ENCODE measurements around the gene C6orf132.

The C6orf132 gene

DNA sequence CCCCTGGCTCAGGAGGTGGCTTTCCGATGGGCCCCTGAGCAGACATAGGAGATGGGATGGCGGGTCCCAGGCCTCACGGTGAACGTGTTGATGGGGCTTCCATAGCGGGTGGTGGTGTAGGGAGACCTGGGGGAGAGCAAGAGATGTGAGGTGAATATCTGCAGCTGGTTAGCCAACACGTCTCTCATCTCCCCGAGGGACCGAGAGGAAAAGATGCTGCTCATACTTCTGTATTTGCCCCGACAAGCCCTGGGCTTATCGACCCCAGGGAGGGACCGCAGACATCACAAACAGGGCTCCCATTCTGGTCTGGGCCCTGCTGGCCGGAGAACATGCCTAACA is 38.7 kb downstream of the C6orf132 start:
- no peak for DNase-seq

DNA sequence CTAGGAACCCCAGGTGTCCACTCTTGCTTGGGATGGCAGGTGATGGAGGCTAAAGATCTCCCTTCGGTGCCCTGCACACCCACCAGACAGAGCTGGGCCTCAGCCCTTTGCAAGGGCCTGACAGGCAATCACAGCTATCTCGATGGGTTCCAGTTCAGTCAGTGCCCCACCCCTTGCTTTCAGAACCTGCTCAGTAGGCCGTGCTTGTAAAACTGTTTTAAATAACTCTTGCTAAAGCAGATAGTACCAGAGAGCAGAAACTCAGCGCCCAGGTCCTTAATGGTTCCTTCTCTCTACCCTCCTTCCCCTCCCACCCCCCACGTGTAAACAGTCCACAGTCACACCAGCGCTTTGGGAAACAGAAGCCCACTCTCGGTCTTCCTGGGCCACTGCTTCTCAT is 39.2 kb downstream of the C6orf132 start:
- no peak for DNase-seq

DNA sequence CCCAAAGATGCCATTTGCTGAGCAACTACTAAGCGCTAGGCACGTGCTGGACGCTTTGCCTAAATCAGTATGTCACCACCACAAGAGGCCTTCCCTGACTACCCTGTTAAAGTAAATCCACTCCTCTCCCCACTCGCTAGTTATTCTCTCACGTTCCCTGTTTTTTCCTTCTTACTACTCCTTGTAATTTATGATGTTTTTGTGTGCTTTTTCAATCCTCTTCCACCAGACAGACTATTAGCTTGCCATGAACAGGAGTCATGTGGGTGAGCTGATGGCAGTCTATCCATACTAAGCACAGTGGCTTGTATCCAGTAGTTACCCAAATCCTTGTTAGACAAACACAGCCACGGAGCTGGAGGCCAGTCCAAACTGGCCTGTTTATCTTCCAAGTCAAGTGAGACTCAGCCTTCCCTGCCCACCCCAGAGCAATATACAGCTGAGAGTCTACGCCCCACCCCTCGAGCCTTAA is 41.2 kb downstream of the C6orf132 start:
- no peak for DNase-seq

DNA sequence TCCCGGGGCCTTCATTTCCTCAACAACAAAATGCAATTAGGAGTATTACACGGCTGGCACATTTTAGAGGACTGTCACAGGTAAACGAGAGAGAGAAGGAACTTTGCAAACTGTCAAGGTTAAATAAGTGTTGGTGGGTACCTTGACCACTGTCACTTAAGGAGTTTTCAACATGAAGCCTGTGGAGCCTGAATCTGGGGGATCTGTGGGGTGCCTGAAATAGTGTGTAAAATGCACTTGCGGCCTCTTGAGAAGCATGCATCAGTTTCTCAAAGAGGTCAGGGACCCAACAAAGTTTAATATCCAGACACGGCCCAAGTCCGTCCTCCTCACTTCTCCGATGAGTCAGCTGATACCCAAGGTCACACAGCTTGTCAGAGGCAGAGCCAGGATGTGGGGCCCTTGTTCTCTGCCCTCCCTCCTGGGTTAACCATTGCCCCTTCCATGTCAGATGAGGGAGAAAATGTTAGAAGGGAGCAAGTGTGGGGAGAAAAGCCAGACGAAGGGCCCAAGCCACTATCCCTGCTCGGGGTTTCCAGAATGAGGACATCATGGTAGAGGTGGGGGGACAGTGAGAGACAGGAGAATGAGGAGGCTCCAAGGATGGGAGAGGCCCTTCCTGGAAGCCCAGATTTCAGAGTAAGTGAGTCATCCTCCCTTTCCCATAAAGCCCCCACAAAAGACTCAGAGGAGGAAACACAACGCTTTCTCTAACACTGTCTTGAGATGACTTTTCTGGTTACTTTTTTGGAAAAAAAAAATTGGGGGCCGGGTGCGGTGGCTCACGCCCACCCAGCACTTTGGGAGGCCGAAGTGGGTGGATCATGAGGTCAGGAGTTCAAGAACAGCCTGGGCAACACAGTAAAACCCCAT is 42.2 kb downstream of the C6orf132 start:
- no peak for DNase-seq

DNA sequence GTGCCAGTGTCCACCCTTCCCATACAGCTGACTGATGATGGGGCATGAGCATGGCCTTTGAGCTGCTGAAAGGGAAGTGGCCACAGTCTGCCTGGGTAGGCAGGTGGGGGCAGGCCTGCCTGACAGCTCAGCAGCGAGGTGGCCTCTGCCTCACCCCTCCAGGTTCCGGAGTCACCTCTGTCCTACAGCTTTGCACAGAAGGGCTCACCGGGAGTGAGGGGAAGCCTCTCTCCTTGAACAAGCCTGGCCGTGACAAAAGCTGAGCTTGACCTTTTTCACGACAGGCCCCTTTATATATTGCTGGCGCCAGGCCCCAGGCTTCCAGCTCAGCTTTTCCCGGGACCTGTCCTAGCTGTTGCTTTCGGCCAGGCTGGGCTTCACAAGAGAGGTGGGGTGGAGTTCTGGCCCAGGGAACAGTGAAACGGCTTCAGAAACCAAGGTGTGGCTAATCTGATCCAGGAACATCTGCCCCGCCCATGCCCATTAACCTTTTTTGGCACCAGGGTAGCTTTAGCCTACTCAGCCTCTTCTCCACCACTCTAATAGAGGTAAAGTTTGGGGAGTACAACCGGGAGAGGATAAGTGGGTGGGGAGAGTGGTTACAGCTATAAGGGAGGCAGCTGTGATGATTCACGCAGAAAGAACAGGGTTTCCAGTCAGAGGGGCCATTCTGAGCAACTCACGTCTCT is 42.9 kb downstream of the C6orf132 start:
- no peak for DNase-seq

DNA sequence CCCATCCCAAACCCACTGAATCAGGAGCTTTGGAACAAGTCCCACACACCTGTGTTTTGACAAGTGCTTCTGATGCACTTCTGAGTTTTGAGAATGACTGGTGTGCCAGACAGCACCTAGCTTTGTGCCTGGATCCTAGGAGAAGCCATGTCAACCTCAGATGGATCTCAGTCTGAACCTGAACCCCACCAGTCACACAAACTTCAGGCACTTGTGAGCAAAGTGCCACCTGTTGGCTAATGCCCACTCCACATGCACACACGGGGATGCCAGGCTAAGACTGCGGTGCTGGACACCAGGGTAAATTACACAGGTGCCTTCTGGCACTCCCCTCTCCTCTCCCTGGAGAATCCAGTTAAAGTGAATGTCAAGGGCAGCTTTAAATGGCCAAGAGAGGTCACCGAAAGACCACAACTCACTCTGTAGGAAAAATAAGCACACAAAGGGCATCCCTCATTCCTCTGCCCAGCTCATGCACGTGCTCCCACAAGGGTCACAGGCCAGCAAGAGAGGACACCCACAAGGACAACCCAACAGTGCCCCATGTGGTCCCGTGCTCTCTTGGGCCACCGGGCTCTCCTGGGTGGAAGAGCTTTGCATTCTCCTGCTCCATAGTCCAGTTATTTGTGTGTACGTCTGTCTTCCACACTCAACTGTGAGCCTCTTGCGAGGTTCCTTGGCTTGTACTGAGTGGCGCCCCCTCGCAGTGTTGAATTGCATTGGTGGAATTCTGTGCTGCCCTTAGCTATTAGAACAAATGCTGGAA is 46.5 kb downstream of the C6orf132 start:
- no peak for DNase-seq

DNA sequence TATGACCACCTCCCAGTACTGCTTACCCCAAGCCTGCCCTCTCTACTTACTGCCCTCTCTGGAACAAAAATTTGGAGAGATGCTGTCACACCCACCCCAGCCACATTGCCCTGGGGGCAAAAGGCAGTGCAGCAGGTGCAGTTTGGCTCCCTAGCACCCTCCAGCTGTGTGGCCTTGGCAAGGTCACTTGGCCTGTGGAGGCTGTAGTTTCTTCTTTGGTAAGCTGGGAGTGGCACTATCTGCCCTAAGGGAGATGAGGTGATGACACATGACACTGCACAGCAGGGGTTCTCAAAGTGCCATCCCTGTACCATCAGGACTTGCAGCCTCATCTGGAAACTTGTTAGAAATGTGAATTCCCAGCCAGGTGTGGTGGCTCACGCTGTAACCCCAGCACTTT is 47.3 kb downstream of the C6orf132 start:
- no peak for DNase-seq

DNA sequence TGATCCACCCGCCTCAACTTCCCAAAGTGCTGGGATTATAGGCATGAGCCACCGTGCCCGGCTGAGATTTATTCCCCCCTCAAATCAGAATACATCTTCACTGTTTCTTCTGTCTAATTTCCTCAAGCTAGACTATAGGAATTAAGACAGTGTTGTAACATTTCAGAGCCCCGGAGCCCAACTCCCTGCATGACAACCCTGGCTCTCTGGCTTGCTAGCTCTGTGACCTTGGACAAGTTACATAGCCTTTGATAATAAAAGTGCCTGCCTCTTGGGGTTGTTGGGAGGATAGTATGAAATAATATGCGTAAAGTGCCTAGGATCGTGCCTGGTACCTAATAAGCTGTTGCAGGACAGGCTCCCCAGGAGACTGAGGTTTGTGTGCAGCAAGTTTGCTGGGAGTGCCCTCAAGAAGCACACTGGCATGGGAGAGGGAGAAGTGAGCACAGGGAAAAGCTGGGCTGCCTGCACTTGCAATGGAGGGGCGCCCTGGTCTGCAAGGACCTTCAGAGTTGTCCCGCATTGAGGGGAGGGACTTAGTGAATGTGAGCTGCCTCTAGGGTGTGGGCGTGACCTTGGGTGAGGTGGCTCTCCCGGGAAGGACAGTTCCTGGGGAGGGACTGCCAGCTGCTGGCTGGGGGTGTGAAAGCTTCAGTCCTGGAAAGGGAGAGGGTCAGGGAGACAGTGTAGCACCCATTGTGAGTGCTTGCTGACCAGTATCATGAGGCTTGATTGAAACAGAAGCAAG is 48.7 kb downstream of the C6orf132 start:
- DNase-seq, result no peak

DNA sequence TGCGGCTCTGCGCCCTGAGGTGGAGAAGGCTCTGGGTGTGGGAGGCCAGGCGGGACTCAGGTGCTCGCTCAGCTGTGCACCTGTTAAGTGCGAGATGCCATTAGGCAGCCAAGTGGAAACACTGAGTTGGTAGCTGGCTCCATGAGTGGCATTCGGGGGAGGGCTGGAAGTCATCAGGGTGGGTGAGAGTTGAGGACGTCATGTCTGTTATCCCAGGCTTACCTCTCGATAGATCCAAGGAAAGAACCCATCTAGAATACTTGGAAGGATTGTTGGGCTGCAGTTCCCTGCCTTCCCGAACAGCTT is 50.7 kb downstream of the C6orf132 start:
- DNase-seq, result no peak

DNA sequence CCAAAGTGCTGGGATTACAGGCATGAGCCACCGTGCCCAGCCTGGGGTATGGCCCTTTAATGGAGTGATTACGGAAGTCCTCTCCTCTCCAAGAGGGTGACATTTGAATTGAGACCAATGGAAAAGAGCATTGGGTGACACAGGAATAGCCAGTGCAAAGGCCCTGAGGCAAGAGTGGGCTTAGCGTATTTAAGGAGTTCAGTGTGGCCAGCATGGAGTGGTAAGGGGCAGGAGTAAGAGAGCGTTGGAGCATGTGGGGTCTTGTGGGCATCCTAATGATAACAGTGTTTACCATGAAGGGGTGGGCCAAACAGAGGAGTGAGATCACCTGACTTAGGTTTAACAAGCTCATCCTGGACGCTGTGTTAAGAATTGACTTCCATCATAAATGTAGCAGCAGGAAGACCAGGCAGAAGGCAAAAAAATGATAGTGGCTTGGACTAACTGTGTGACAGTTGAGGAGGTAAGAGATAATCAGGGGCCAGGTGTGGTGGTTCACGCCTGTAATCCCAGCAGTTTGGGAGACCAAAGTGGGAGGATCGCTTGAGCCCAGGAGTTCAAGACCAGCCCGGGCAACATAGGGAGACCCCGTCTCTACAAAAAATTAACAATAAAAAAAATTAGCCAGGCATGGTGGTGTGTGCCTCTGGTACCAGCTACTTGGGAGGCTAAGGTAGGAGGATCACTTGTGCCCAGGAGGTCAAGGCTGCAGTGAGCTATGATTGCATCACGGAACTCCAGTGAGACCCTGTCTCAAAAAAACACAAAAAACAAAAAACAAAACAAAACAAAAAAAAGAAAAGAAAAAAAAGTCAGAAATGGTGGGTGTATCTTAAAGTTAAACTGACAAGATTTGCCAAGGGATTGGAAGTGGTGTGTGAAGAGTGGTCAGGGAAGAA is 51.4 kb downstream of the C6orf132 start:
- no peak for DNase-seq

DNA sequence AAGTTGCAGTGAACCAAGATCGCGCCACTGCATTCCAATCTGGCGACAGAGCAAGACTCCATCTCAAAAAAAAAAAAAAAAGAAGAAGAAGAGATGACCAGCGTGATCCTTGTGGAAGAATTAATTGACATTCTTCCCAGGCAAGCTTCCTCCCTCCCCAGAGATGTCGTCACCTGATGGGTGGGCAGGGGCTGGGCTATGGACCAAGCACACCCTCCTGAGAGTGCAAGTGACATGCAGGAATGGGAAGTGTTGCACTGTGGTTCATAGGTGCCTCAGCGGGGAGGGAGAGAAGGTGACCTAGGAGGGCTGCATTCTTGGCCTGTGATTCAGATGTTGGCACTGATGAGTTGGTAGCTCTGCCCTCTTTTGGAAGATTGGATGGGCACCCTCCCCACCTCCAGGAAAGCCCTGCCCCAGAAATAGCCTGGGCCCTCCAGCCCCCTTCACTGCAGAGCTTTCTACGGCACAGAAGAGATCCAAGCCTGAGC is 54.3 kb downstream of the C6orf132 start:
- DNase-seq, result no peak

DNA sequence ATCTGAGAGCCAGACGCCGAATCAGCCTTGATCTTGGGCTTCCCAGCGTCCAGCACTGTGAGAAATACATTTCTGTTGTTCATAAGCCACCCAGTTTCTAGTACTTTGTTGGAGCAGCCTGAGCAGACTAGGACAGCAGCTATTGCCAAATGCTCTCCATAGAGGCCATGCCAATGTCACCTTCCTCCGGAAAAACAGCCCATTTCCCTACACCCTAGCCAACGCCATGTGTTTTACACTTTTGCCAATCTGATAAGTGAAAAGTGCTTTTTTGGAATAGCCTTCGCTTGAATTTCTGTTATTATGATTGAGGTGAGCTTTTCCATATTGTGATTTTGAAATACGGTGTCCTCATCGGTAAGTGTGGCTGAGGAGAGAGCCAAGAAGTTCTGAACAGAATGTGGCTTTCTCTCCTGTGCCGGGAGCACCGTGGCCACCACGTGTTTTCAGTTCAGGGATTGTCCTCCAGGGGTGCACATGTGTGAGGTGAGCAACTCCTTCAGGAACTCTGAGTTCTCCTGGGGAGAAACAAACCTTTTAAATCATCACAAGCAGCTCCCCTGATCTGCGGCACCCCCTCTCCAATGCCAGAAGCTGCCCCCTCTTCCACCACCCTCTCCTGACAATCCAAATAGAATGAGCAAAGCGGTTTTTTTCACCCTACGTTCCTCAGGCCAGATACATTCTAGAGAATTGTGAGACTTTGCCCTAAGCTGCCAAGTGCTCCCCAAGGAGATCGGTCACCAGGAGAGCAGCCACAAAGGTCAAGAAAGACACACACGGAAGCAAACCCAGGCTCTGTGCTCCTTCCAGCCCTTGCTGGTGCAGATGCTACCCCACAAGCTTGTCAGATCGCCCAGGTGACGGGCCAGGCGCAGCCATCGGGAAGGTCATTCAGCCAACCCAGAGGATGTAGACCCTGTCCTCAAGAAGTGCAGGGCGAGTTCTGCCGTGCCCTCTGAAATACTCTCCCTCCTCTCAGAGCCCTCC is 56.1 kb downstream of the C6orf132 start:
- DNase-seq, result no peak

DNA sequence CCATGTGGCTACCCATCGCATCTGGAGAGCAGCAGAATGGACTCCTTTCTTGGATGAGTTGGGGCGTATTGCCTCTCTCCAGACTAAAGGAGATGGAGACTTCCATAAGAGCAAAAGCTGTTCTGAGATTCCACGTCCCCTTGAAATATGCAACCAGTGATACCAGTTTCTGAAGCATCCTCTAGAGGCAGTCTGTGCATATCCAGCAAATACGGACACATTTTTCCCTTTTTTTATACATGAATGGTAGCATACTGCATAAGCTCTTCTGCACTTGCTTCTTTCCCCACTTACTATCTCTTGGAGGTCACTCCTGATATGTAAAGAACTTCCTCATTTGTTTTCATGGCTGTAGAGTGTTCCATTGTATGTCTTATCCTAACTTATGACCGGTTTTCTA is 57.5 kb downstream of the C6orf132 start:
- no peak for DNase-seq

DNA sequence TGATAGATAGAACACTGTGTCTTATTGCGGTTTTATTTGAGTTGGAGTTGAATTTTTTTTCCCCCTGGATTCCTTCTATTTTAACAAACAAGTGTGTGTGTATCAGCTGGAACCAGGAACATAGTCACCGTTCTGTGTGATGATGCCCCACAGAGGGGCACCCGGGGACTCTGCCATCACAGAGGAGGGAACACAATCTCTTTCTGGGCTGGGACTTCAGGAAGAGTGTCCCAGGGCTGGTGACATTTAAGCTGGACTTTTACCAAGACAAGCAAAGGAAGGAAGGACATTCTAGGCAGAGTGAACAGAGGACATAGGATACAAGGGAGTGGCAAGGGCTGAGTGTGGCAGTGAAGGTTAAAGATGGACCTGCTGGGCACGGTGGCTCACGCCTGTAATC is 58.9 kb downstream of the C6orf132 start:
- no peak for DNase-seq

DNA sequence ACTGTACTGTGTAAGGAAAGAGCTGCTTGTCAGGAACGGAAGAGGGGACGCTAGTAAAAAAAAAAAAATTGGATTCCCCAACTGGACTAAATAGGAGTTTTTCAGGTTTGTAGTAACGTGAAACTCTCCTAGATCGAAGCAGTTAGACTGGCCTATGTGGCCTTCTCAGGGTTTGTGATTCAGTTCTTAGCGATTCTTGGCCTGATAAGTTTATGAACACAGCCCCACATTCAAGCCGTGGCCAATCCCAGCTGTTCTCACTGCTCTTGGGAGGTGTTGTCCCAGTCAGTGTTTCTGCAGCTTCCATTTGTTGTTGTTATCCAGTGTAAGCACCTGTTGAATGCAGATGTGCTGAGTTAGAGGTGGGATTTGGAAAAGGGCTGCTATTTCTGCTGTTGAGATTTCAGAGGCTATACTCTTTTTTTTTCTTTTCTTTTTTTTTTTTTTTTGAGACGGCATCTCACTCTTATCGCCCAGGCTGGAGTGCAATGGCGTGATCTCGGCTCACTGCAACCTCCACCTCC is 62.4 kb downstream of the C6orf132 start:
- DNase-seq, result no peak

DNA sequence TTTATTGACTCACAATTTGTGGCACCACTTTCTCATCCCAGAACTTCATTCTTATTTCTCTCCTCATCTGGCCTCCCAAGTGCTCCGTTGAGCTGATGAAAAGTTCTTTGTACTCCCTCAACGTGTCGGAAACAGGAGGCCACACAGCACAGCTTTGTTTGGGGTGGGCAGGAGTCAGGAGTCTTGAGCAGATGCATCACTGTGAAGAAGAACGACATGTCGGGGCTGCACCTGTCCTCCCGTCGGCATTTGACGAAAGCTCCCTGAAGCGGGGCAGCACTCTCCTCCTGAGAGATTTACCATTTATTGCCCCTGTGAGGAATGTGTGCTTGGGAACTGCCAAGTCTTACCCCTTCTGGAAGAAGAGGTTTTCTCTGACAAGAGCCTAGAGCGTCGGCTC is 64.0 kb downstream of the C6orf132 start:
- DNase-seq, result no peak

DNA sequence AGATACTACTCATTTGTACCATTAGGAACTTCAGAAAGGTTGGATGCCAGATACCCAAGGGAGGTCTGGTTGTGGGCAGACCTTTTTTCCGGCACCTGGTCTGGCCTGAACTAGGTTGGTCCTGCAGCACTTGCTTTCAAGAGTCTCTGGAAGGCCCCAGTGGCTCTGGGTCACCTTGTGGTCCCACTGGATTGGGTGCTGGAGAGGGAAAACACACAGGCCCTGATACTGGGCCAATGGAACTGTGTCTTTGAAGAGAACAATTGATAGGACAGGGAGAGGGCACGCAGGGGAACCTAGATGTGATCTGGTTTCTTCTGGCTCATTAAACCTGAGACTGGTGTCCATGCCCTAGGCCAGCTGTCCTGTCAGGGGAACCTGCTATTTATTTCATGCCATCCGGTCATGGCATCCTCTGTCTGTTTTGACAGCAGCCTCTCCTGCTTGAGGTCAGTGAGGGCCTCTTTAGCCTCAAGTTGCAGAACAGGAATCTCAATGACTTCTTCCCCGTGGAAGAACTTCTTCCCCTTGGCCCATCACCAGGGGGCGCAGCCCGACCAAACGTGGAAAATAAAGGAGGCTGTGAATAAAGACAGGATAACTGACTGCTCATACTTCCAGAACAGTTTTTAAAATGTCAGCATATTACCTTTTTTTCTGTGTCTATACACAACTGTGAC is 67.1 kb downstream of the C6orf132 start:
- peak; percentile 2 for DNase-seq

DNA sequence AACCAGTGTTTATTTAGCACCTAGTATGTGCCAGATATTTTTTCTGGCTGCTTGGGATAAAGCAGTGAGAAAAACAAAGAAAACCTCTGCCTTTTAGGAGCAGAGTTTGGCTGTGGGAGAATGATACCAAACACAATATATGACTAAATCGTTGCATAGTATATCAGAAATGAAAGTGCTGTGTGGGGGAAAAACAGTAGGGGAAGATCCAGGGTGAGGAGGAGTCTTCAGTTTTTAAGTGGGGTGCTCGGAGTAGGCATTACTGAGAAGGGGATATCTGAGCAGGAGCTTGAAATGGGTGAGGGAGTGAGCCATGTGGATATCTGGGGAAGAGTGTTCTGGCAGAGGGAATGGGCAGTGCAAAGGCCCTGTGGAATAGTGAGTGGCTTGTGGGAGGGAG is 69.1 kb downstream of the C6orf132 start:
- DNase-seq, result no peak

DNA sequence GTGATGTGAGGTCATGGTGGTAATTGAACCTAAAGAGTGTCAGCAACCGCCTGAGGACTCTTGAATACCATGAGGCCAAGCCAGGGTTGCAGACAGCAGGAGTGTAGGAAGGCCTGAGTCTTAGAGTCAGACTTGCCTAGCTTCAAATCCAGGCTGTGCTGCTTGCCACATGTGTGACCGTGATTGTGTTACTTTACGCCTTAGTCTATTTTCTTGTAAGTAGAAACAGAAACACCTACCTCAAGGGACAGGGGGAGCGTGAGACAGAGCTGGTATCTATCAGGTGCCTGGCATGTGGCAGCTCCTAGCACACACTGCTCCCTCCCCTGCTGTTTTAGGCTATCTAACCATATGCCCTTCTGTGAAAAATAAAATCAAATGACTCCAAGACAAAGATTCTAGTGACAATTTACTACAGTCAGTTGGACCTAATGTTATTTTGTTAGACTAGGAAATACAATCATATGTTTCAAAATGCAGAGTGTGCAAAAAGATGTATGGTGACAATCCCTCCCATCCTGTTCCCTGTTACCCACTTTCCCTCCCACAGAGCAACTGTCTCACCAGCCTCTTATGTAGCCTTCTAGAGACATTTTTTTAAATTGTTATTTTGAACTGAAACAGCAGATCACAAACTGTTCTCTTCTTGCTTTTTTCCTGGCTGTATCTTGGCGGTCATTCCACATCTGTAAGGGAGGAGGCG is 70.4 kb downstream of the C6orf132 start:
- DNase-seq, result no peak
